Activated CD4-positive, alpha-beta T cell treated with anti-CD3 and anti-CD28 coated beads, Interleukin-2, Interleukin-4, amounts not matched to agents 100 ng/mL and 50 ng/mL, durations not matched to agents 16 hours and 8 hours (primary cell): Measurements from ENCODE around the gene SPRED1.

Experiments
- DNase-seq: peaks from one replicate; pipeline ENCODE4 v3.0.0-alpha.2; 2020; ENCODE audit warnings: low spot score

SPRED1 gene

DNA sequence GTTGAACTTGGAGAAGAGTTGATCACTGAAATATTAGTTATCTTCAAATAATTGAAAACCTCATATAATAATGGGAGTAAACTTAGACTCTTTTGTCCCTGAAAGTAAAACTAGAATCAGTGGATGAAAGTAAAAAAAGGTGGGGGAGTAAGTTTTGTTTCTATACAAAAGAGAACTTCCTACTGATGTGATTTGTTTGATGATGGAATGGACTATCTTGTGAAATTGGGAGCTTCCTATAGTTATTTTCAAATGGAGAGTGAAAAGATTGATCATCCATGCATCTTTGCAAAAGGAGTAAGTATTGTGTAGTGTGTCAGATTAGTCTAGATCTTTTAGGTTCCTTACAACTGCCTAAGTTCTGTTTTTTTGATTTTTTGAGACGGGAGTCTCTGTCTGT is 28.4 kb downstream of the SPRED1 start:
- DNase-seq, result no peak

DNA sequence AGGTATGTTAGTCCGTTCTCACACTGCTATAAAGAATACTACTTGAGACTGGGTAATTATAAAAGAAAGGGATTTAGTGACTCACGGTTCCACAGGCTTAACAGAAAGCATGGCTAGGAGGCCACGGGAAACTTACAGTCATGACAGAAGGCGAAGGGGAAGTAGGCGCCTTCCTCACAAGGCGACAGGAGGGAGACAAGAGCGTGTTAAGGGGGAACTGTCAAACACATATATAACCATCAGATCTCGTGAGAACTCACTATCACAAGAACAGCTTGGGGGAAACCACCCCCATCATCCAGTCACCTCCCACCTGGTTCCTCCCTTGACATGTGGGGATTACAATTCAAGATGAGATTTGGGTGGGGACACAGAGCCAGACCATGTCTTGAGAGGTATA is 30.4 kb downstream of the SPRED1 start:
- DNase-seq, result no peak

DNA sequence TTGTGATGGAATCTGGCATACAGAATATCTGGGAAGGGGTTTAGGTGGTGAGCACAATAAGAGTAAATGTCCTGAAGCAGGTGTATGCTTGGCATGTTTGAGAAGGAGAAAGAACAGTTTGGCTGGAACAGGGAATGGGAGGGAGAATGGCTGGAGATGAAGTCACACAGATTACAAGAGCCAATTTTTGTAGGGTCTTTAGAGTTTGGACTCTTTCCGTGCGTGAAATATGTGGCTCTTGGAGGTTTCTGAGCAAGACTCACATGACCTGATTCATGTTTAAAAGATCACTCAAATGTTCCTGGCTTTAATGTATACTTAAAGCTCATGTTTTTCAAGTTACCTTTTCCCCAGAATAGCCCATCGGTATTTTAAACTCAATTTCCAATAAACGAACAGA is 32.8 kb downstream of the SPRED1 start:
- DNase-seq, result no peak

DNA sequence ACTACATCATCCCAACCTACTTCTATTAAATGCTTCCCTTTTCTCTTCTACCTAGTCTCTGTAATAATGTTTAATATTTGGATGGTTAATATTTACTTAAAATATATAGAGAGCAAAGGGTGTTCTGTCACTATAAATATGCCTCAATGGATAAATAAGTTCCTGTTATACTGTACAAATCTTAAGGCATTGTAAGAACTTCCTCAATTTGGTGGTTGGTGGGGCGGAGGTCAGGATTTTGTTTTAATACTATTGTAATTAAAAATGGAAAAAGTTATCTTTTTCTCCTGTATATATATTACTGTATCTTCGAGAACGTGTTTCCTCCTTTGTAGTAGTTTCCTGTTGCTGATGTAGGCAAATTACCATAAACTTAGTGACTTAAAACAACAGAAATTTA is 41.5 kb downstream of the SPRED1 start:
- no peak for DNase-seq

DNA sequence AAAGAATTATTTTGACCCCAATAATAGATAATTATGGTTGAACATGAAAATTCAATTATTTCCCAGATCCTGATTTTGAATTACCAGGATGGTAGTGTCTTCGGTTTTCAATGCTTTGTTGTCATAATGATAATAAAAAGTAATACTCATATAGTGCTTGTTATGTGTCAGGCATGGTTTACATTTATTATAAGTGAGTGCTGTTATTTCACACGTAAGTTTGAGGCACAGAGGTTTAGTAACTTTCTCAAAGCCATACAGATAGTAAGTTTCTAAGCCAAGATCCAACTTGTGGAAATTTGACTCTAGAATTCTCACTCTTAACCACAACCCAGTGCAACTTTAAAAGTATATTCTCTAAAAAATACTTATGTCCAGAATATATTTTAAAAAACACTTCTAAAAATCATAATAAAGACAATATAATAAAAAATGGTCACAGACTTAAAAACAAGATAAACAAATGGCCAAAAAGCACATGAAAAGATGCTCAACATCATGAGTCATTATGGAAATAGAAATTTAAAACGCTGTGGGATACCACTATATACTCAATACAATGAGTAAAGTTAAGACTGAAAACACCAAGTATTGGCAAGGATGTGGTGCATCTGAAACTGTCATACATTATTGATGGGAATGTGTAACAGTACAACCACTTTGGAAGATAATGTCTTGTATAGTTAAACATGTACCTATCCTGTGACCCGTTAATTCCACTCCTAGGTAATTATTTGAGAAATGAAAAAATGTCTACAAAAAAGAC is 45.2 kb downstream of the SPRED1 start:
- DNase-seq, result peak; percentile 53

DNA sequence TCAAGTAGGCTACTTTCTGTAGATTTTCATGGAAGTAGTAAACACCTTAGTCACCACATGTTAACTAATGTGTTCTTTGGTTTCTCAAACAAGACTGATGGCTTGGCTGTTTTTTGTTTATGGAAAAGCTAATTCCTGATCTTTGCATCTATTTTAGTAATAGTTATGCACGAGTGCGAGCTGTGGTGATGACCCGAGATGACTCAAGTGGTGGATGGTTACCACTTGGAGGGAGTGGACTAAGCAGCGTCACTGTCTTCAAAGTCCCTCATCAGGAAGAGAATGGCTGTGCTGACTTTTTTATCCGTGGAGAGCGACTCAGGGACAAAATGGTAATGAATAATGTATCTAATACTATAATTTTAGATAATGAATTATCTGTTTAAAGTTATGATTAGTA is 46.6 kb downstream of the SPRED1 start:
- no peak for DNase-seq

DNA sequence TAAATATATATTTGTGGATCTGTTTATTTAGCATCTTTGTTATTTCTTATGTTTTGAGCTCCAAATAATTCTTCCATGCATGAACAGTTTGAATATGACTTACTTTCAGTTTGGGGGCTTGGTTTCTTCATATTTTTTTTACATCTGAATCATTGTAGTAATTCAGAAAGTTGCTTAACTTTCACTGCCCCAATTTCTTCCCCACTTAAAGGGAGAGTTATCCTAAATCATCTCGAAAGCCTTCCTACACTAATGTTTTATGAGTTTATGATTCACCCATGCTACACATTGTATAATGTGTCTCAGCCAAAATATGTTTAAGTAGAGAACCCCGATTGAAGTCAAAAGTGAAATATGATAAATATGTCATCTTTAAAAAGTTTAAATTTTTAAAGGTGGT is 47.8 kb downstream of the SPRED1 start:
- peak; percentile 9 for DNase-seq

DNA sequence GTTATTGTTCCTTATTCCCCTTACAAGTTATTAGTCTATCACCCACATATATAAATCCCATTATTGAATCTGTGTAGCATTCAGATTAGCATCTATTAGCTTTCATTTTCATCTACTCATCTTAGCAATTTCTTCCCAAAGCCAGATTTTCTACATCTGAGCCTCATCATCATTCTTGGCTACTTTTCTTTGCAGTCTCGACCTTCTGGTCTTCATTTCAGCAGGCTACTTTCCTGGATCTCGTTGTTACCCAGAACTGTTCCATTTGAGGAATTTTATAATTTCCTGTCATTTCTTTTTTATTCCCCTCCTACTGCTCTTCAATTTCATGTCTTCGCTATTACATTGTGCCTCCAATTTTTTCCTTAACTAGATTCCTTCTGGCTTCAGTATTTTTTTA is 51.8 kb downstream of the SPRED1 start:
- no peak for DNase-seq

DNA sequence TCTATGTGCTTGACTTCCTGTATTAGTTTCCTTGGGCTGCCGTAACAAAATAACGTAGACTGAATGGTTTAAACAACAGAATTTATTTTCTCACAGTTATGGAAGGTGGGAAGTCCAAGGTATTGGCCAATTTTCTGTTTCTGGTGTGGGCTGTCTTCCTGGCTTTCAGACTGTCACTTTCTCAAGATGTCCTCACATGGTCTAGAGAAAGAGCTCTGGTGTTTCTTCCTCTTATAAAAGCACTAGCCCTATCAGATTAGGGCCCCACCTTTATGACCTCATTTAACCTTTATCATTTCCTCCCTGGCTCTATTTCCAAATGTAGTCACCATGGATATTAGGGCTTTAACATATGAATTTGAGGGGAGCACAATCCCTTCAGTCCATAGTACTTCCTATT is 54.6 kb downstream of the SPRED1 start:
- DNase-seq, result no peak

DNA sequence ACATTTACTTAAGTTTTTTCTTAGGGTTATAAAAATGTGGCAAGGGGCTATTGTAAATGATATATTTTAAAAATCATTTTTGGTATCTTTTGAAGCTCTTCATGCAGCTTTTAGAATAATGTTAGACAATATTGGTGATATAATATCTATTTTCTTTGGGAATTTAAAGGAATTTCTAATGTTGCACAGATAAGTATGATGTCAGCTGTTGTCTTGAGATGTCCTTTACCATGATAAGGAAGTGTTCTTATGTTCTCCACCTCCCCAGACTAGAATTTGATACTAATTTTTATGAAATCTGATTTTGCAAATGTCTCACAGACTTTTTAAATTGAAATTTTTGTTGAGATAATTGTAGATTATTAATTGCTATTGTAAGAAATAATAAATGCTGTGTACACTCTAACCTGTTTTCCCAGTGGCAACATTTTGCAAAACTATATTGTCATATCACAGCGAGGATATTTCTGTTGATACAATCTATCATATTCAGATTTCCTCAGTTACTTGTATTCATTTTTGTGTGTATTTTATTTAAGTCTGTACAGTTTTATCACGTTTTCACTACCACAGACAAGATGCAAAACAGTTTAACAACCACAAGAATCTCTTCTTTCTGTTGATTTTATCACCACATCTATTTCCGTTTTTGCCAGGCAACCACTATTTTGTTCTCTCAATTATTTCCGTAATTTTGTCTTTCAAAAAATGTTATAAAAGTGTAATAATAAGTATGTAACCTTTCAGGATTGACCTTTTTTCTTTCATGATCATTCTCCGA is 55.4 kb downstream of the SPRED1 start:
- DNase-seq, result peak; percentile 5

DNA sequence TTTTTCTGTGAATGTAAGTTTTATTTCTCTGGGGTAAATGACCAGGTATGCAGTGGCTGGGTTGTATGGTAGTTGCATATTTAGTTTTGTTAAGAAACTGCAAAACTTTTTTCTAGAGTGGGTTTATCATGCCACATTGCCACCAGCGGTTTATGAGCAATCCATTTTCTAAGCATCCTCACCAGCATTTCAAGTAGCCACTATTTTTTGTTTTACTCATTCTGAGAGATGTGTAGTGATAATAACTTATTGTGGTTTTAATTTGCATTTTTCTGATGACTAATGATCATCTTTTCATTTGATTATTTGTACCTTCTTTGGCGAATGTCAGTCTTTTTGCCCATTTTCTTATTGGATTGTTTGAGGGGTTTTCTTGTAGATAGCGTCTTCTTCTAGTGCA is 56.2 kb downstream of the SPRED1 start:
- peak; percentile 47 for DNase-seq

DNA sequence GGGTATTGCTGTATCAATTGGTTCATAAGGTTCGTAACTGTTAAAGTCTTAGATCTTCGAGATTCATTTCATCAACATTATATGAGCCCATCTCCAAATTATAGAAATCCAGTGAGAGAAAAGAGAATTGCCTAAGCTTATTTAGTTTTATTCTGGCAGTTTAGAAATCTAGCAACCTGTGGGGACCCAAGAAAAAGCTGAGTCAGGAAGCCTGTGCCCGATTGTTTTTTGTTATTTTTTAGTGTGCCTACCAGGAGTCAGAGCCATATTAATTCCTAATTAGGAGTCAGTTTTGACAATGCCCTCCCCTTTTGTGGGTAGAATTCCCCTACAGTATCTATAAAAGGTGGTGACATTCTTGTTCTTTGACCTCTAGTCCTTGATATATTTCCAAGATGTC is 59.6 kb downstream of the SPRED1 start:
- DNase-seq, result no peak

DNA sequence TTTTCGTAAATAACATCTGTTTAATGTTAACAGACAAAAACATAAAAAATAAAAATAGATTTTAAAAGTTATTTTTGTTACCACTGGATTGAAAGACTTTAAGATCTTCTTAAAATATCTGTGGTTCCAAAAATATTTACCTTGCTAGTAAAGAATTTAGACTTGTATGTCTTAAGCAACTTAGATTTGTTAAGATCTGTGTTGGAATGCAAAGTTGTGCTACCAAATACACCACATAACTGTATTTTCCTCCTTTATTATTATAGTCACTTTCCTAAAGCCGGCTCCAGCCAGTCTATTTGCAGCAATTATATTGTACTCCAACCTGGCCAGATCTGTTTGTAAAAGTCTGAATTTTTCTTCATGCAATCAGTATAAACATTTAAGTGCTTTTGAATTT is 63.7 kb downstream of the SPRED1 start:
- DNase-seq, result no peak

DNA sequence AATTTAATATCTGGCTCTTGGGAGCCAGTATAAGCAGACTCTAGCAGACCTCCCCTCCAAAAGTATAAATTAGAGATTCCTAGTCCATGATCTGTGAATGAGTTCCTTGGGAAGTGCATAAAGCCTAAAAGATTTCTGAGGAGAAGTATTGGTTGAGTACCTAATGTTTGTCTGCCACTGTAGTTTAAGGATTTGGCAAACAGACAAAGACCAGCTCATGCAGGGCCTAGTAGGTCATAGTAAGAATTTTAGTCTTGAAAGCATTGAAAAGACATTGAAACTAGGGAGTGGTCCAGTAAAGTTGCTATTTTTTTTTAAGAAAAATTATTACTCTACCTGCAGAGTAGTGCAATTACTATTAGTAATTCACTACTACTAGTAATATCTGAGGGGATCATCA is 67.5 kb downstream of the SPRED1 start:
- DNase-seq, result no peak

DNA sequence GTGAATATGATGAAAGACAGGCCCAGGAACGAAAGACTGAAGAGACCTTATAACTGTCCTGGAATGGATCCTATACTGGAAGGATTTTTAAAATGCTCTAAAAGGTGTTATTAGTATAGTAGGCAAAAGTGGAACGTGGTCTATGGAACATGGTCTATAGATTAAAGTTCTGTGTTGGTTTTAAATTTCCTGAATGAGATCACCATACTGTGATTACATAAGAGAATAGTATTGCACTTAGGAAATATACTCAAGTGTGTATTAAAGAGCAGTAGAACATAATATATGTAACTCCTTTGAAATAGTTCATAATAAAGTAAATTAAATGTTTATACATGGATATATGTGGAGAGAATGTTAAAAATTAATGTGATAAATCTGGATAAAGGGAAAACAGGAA is 68.2 kb downstream of the SPRED1 start:
- DNase-seq, result no peak

DNA sequence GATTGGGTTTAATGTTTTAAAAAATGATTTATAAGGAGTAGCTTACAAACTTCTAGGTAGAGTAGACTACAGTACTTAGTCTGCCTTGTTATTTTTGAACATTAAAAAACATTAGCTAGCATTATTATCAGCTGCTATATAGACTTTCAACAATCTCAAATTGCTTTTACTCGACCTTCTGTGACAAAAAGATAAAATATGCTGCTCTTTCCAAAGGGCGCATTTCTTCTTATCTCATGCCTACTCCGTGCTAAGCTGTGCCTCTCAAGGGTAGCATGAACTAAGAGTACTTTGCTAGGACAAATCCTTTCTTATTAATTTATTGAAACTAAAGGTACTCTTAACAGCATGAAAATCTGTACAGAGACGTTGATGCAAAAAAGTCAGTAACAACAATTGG is 71.3 kb downstream of the SPRED1 start:
- no peak for DNase-seq

DNA sequence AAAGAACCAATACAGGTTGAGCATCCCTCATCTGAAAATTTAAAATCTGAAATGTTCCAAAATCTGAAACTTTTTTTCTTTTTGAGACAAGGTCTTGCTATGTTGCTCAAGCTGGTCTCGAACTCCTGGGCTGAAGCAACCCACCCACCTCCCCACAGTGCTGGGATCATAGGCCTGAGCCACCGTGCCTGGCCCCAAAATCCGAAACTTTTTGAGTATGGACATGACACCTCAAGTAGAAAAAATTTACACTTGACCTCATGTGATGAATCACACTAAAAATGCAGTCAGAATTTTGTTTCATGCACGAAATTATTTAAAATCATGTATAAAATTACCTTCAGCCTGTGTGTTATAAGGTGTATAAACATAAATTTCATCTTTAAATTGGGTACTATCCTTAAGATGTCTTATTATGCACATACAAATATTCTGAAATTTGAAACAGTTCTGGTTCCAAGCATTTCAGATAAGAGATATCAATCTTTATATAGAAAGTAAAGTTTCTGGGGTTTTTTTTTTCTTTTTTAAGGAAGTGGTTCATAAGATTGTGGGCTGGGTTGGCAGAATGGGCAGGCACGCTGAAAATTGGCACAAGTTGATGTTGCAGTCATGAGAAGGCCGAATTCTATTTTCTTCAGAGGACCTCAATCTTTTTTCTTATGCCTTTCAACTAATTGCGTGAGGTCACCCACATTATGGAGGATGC is 72.5 kb downstream of the SPRED1 start:
- no peak for DNase-seq

DNA sequence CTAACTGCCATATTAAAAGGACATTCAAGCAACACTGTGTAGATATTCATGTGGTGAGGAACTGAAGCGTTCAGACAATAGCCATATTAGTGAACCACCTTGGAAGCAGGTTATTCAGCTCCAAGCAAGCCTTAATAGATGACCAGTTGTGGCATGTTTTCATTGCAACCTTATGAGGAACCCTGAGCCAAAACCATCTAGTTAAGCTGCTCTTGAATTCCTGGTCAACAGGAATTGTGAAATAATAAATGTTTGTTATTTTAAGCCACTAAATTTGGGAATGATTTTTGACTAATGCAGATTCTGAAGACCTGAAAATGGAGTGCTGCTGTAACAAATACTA is 73.0 kb downstream of the SPRED1 start:
- no peak for DNase-seq

DNA sequence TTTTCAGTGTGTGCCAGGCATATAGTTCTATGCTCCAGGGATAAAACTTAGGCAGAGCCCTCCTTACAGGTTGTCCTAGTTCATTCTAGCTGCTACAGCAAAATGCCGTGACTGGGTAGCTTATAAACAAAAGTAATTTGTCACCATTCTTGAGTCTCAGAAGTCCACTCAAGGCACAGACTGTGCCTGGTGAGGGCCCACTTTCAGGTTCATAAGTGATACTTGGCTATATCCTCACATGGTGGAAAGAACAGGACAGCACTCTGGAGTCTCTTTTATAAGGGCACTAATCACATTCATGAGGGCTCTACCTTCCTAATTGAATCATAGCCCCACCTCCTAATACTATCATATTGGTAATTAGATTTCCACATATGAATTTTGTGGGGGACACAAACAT is 80.1 kb downstream of the SPRED1 start:
- no peak for DNase-seq

DNA sequence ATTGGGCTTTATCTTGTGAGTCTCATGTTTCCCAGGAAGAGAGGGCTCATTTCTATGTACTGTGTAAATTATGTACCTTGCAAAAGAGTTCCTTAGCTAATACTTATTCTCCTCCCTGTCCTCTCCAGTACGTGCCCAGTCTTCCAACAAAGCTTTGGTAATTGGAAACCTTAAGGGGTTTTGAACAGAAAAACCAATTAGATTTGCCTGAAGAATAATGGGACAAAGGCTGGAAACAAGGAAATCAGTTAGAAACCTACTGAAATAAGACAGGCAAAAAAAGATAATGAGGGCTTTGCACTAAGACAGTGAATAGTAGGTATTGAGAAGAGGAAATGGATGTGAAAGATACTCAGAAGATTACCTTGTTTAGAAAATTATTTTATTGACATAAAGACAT is 82.5 kb downstream of the SPRED1 start:
- DNase-seq, result no peak

DNA sequence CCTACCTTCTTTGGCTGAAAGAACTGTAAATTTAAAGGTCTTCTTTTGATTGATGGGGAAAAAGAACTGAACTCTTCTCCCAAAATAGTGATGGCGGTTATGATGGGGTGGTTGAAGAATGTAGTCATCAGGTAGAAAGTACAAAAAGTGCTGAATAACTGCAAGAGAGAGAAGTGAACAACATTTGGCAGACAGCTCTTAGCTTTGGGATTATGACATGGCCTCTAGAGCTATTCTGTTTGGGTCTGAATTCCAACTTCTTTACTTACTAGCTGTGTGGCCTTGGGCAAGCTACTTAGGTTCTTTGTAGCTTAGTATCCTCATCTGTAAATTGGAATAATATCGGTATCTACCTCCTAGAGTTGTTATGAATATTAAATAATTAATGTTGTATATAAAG is 91.7 kb downstream of the SPRED1 start:
- DNase-seq, result no peak

DNA sequence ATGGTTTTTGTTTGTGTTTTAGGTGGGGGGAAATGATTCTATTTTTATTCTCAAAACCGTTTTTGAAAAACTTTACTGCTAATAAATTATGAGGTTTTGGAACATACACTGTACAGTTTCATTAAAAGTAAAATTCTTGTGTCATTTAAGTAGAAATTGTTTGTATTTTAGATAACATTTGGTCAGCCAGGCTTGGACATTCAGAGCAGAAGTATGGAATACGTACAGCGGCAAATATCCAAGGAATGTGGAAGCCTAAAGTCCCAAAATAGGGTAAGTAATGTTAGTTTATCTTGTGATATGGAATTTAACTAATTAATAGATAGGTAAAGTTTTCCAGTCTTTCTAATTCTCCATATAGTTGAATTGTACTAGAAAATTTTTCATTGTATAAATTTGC is 96.6 kb downstream of the SPRED1 start:
- no peak for DNase-seq

DNA sequence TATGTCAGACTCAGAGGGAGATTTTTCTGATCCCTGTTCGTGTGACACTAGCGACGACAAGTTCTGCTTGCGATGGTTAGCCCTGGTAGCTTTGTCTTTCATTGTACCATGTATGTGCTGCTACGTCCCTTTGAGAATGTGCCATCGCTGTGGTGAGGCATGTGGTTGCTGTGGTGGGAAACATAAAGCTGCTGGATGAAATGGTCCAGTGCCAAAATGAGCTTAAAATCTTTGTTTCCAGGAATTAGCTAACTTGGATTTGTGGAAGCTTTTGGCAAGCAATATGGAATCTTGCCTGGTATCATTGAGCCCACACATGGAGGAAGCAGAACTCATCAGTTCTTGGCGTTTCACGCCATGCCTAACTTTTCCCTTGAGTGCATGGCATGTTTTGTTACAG is 98.8 kb downstream of the SPRED1 start:
- DNase-seq, result no peak
